H1 (cell line): Measurements from ENCODE around the gene GNL2. TPM values are rescaled to one million over a fixed set of nuclear protein-coding genes. Genes with fewer than 3 reads are reported as not detected.
"Not testable (repeated sequence)": the region's sequence is repeated elsewhere in the genome, so short reads cannot be mapped to it uniquely, and the experiment has no call there.

Experiments
- CTCF ChIA-PET: fragments of 300-600 bp; sonication (Branson Sonifier 250); formaldehyde crosslinking; loops from one replicate; lab custom pipeline; 2021; ENCODE audit not compliant: partially characterized antibody; lab: Charles Lee
- POLR2A ChIA-PET: fragments of 300-600 bp; sonication (Branson Sonifier 250); formaldehyde crosslinking; loops from one replicate; lab custom pipeline; 2021; ENCODE audit warnings: inconsistent platforms; ENCODE audit not compliant: partially characterized antibody; lab: Charles Lee
- DNase-seq, 2 experiments: peaks; one replicate each; pipeline versions ENCODE4 v3.0.0 to v3.0.0-alpha.2; 2010 to 2022; ENCODE audit warnings: low spot score in 2 of 2, low read depth in 1 of 2, mixed read lengths in 1 of 2
- FAIRE-seq: peaks from 2 replicates; lab custom pipeline; 2011; peaks lifted over from hg19 to GRCh38; lab: Jason Lieb, UNC
- H2AFZ ChIP-seq: 2 replicates; pipeline ENCODE4 v1.8.1; 2012; ENCODE audit warnings: low read length, inconsistent platforms
- H2AK5ac ChIP-seq: 2 replicates; pipeline ENCODE4 v1.6.1; 2013; ENCODE audit warnings: low read depth, low read length
- H2BK120ac ChIP-seq: replicated peaks from 2 replicates; pipeline ENCODE3; 2013; ENCODE audit warnings: low read depth, low read length, inconsistent platforms
- H2BK12ac ChIP-seq: 2 replicates; pipeline ENCODE4 v1.6.1; 2013; ENCODE audit warnings: low read depth, low read length
- H2BK15ac ChIP-seq: 2 replicates; pipeline ENCODE4 v1.6.1; 2013; ENCODE audit warnings: low read length
- H2BK20ac ChIP-seq: 2 replicates; pipeline ENCODE4 v1.6.1; 2013; ENCODE audit warnings: low read length
- H2BK5ac ChIP-seq: 2 replicates; pipeline ENCODE4 v1.6.1; 2013; ENCODE audit warnings: low read depth, low read length
- H3K14ac ChIP-seq: 2 replicates; pipeline ENCODE4 v1.6.1; 2013; ENCODE audit warnings: inconsistent platforms; ENCODE audit not compliant: insufficient read length
- H3K18ac ChIP-seq: 2 replicates; pipeline ENCODE4 v1.6.1; 2013; ENCODE audit warnings: low read length; ENCODE audit errors: extremely low read depth
- H3K23ac ChIP-seq: 2 replicates; pipeline ENCODE4 v1.6.1; 2013; ENCODE audit warnings: inconsistent platforms; ENCODE audit not compliant: insufficient read length
- H3K23me2 ChIP-seq: 2 replicates; pipeline ENCODE4 v1.6.1; 2013; ENCODE audit warnings: low read depth, low read length
- H3K27ac ChIP-seq: 2 replicates; pipeline ENCODE4 v1.6.1; 2011; ENCODE audit warnings: low read depth, low read length, inconsistent platforms
- H3K27me3 ChIP-seq, 4 experiments: replicated peaks in 1 of 4; 1 replicate in 1 of 4; 2 replicates in 3 of 4; pipeline versions ENCODE4 v1.6.1 to v1.8.1; 2011 to 2013; ENCODE audit warnings: low read length in 3 of 4, mild to moderate bottlenecking in 3 of 4, inconsistent platforms in 2 of 4, mixed read lengths in 2 of 4, moderate library complexity in 1 of 4; ENCODE audit not compliant: control insufficient read depth in 3 of 4, insufficient read depth in 3 of 4; ENCODE audit errors: extremely low read depth in 1 of 4
- H3K36me3 ChIP-seq, 4 experiments: 2 replicates each; pipeline versions ENCODE4 v1.6.1 to v1.8.1; 2011 to 2013; ENCODE audit warnings: mild to moderate bottlenecking in 4 of 4, low read length in 3 of 4, moderate library complexity in 2 of 4, control low read depth in 1 of 4, inconsistent platforms in 1 of 4; ENCODE audit not compliant: insufficient read depth in 4 of 4, control insufficient read depth in 2 of 4
- H3K4ac ChIP-seq: replicated peaks from 2 replicates; pipeline ENCODE3; 2013; ENCODE audit warnings: low read length, low read depth, mixed read lengths, inconsistent platforms; ENCODE audit not compliant: insufficient read length
- H3K4me1 ChIP-seq, 4 experiments: replicated peaks in 1 of 4; 1 replicate in 1 of 4; 2 replicates in 3 of 4; pipeline versions ENCODE4 v1.6.1 to v1.8.1; 2011 to 2013; ENCODE audit warnings: low read length in 3 of 4, inconsistent platforms in 2 of 4, mixed read lengths in 1 of 4; ENCODE audit not compliant: insufficient read depth in 4 of 4, control insufficient read depth in 3 of 4
- H3K4me2 ChIP-seq, 2 experiments: 2 replicates each; pipeline versions ENCODE4 v1.6.1 to v1.8.1; 2011 to 2013; ENCODE audit warnings: low read depth in 2 of 2, low read length in 2 of 2, control low read depth in 1 of 2, inconsistent platforms in 1 of 2, mild to moderate bottlenecking in 1 of 2; ENCODE audit not compliant: insufficient read depth in 1 of 2
- H3K4me3 ChIP-seq, 4 experiments: fragments of 200-600, 300-600 bp in 1 of 4; sonication (generic), shearing (Covaris generic), sonication (Bioruptor Twin) in 1 of 4; 2 replicates each; pipeline versions ENCODE4 v1.5.1 to v1.8.1; 2011 to 2016; ENCODE audit warnings: low read length in 4 of 4, low read depth in 3 of 4, control low read depth in 2 of 4, inconsistent platforms in 2 of 4, mild to moderate bottlenecking in 2 of 4, mixed read lengths in 1 of 4, moderate library complexity in 1 of 4; ENCODE audit not compliant: insufficient read depth in 2 of 4; ENCODE audit errors: extremely low read depth in 1 of 4
- H3K56ac ChIP-seq: replicated peaks from 2 replicates; pipeline ENCODE3; 2013; ENCODE audit warnings: low read depth, mild to moderate bottlenecking, mixed read lengths, low read length, inconsistent platforms; ENCODE audit not compliant: insufficient read length
- H3K79me1 ChIP-seq: 2 replicates; pipeline ENCODE4 v1.6.1; 2013; ENCODE audit warnings: low read depth, low read length, control low read depth
- H3K79me2 ChIP-seq, 2 experiments: 2 replicates each; pipeline versions ENCODE4 v1.6.1 to v1.8.1; 2012 to 2013; ENCODE audit warnings: low read length in 2 of 2, mild to moderate bottlenecking in 2 of 2, inconsistent platforms in 1 of 2; ENCODE audit not compliant: insufficient read depth in 2 of 2, control insufficient read depth in 1 of 2
- H3K9ac ChIP-seq, 4 experiments: replicated peaks in 1 of 4; 1 replicate in 1 of 4; 2 replicates in 3 of 4; pipeline versions ENCODE4 v1.6.1 to v1.8.1; 2011 to 2013; ENCODE audit warnings: low read depth in 3 of 4, low read length in 3 of 4, control low read depth in 2 of 4, mild to moderate bottlenecking in 2 of 4, moderate library complexity in 2 of 4, inconsistent platforms in 1 of 4; ENCODE audit errors: extremely low read depth in 1 of 4
- H3K9me3 ChIP-seq, 2 experiments: 2 replicates each; pipeline versions ENCODE4 v1.6.1 to v1.8.1; 2012 to 2013; ENCODE audit warnings: mild to moderate bottlenecking in 2 of 2, moderate library complexity in 2 of 2, control low read depth in 1 of 2, inconsistent platforms in 1 of 2, low read depth in 1 of 2, low read length in 1 of 2, mixed read lengths in 1 of 2; ENCODE audit not compliant: insufficient read depth in 2 of 2
- H4K20me1 ChIP-seq, 2 experiments: replicated peaks in 1 of 2; 2 replicates each; pipeline versions ENCODE3 to v1.8.1; 2011 to 2013; ENCODE audit warnings: inconsistent platforms in 2 of 2, low read length in 2 of 2, mild to moderate bottlenecking in 1 of 2; ENCODE audit not compliant: insufficient read depth in 2 of 2, control insufficient read depth in 1 of 2
- H4K5ac ChIP-seq: 2 replicates; pipeline ENCODE4 v1.6.1; 2013; ENCODE audit warnings: low read length, low read depth, mixed read lengths, inconsistent platforms; ENCODE audit not compliant: insufficient read length
- H4K8ac ChIP-seq: 2 replicates; pipeline ENCODE4 v1.8.0; 2013; ENCODE audit warnings: mild to moderate bottlenecking, moderate library complexity, low read length, inconsistent platforms; ENCODE audit not compliant: insufficient read depth; ENCODE audit errors: extremely low read depth
- H4K91ac ChIP-seq: replicated peaks from 2 replicates; pipeline ENCODE3; 2013; ENCODE audit warnings: low read length, mixed read lengths, inconsistent platforms; ENCODE audit not compliant: insufficient read length
- WGBS, 2 experiments: shearing (Covaris generic) in 1 of 2; methylation state at CpG; one replicate each; pipeline versions ENCODE4 v1.1.6 to v1.1.7; 2013 to 2015; ENCODE audit warnings: low lambda C conversion rate in 2 of 2, mixed read lengths in 2 of 2, inconsistent platforms in 1 of 2, low coverage in 1 of 2, missing lambda C conversion rate in 1 of 2; ENCODE audit not compliant: insufficient replicate concordance in 2 of 2, insufficient coverage in 1 of 2, insufficient read length in 1 of 2; ENCODE audit errors: extremely low coverage in 1 of 2, missing lambda C conversion rate in 1 of 2; 5-methylcytosine and 5-hydroxymethylcytosine counted together
- polyA plus RNA-seq, 7 experiments: library from polyadenylated mRNA; depleted of rRNA in 3 of 7; stranded (reverse) in 5 of 7; unstranded in 2 of 7; fragments of >200 nt in 5 of 7; fragments of 200-250 nt in 2 of 7; gene quantifications; 1 replicate in 5 of 7; 2 replicates in 1 of 7; 4 replicates in 1 of 7; pipeline versions ENCODE4 v1.2.1 to v1.2.3, GENCODE V29; 2011 to 2013; ENCODE audit warnings: missing spikeins in 2 of 7, mixed read lengths in 2 of 7
- total RNA-seq: library from RNA; stranded (reverse); fragmentation: NEBNext Ultra II Directional; extraction: Animal tissue kit (Norgen Biotek cat#: 25700); gene quantifications from 2 replicates; pipeline ENCODE4 v1.2.1, GENCODE V29; 2021

The GNL2 gene
- total and polyA plus RNA-seq, 2 of the 8 experiments (the other 6 are each of a cell fraction or from before 2014, with no cell fraction given) = 22.2 to 88.3 TPM

DNA sequence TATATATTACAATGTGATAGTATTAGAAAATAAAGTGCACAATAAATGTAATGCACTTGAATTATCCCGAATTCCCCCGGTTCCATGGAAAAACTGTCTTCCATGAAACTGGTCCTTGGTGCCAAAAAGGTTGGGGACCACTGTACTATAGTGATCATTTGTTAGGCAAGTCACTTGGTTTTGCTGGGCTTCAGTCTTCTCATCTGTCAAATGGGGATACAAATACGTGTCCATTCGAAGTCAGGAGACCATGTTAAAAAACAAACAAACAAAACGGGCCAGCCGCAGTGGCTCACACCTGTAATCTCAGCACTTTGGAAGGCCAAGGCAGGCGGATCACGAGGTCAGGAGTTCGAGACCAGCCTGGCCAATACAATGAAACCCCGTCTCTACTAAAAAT, 56.6 kb downstream of the GNL2 start:
- POLR2A ChIA-PET = not testable (repeated sequence)
- 95% methylated on average over 7 of the region's 10 CpGs; no CpG with 5 or more reads in 1 of the 2 experiments for WGBS, 2 experiments

More for the DNA sequence above, 56.6 kb downstream of the GNL2 start:
- H3K27ac ChIP-seq, H3K4me2 ChIP-seq, H3K4me1 ChIP-seq, H3K9me3 ChIP-seq, H3K23me2 ChIP-seq, H2AFZ ChIP-seq, H2BK12ac ChIP-seq, FAIRE-seq, H3K14ac ChIP-seq, H3K56ac ChIP-seq, H4K20me1 ChIP-seq, H3K79me2 ChIP-seq, H3K79me1 ChIP-seq, H4K8ac ChIP-seq, H3K27me3 ChIP-seq, H2BK120ac ChIP-seq, H2BK20ac ChIP-seq, H2BK15ac ChIP-seq, H4K91ac ChIP-seq, H3K18ac ChIP-seq, H2AK5ac ChIP-seq, H3K4me3 ChIP-seq, H2BK5ac ChIP-seq, DNase-seq, H3K23ac ChIP-seq, H3K9ac ChIP-seq, H3K4ac ChIP-seq, H4K5ac ChIP-seq: not testable (repeated sequence)
- CTCF ChIA-PET = interaction anchor here (1.3 kb wide), 1 partner anchor 50 kb away, joined by 4 read pairs; no protein-coding TSS in a partner anchor
- H3K36me3 ChIP-seq = peaks cover 8 to 46% (median 25%) of the 10 kb centered on the region in 4 experiments
